SK-N-SH treated with all-trans-retinoic acid at 6 μM for 48 hours (cell line): ENCODE results near the gene SLC5A5.

ENCODE experiments used
- CREB5 ChIP-seq: fragments of 250-450 bp; sonication (Bioruptor Pico); IDR thresholded peaks from 2 replicates; pipeline ENCODE4 v1.5.1; 2020; ENCODE audit warnings: low read depth, mild to moderate bottlenecking, moderate library complexity
- GLIS3 ChIP-seq: fragments of 250-450 bp; sonication (Bioruptor Pico); IDR thresholded peaks from 2 replicates; pipeline ENCODE4 v1.5.0; 2020; ENCODE audit warnings: mild to moderate bottlenecking, moderate library complexity
- OSR1 ChIP-seq: fragments of 250-450 bp; sonication (Bioruptor Pico); IDR thresholded peaks from 2 replicates; pipeline ENCODE4 v1.8.0; 2022; ENCODE audit warnings: moderate library complexity, mild to moderate bottlenecking, inconsistent platforms
- RARB ChIP-seq: fragments of 250-450 bp; sonication (Bioruptor Pico); IDR thresholded peaks from 2 replicates; pipeline ENCODE4 v1.8.0; 2021; ENCODE audit warnings: mild to moderate bottlenecking, moderate library complexity
- TCF4 ChIP-seq: fragments of 250-450 bp; sonication (Bioruptor Pico); IDR thresholded peaks from 2 replicates; pipeline ENCODE4 v1.8.0; 2021; ENCODE audit warnings: mild to moderate bottlenecking, moderate library complexity, borderline replicate concordance
- ZC3H10 ChIP-seq: fragments of 250-450 bp; sonication (Bioruptor Pico); IDR thresholded peaks from 2 replicates; pipeline ENCODE4 v1.5.1; 2021; ENCODE audit warnings: mild to moderate bottlenecking, moderate library complexity
- TF ChIP-seq, protein P1 (sequence below): fragments of 250-450 bp; sonication (Bioruptor Pico); IDR thresholded peaks from 2 replicates; pipeline ENCODE4 v1.8.0; 2020; ENCODE audit warnings: mild to moderate bottlenecking, moderate library complexity, borderline replicate concordance
- TF ChIP-seq, protein P2 (sequence below): fragments of 250-450 bp; sonication (Bioruptor Pico); IDR thresholded peaks from 2 replicates; pipeline ENCODE4 v1.5.0; 2020; ENCODE audit warnings: mild to moderate bottlenecking, moderate library complexity

- TF ChIP-seq OSR1 (CRISPR knock-in tag) (no peak), RARB (CRISPR knock-in tag) (no peak), CREB5 (no peak), TCF4 (no peak), ZC3H10 (no peak), GLIS3 (no peak)
- TF ChIP-seq, protein P1, sequence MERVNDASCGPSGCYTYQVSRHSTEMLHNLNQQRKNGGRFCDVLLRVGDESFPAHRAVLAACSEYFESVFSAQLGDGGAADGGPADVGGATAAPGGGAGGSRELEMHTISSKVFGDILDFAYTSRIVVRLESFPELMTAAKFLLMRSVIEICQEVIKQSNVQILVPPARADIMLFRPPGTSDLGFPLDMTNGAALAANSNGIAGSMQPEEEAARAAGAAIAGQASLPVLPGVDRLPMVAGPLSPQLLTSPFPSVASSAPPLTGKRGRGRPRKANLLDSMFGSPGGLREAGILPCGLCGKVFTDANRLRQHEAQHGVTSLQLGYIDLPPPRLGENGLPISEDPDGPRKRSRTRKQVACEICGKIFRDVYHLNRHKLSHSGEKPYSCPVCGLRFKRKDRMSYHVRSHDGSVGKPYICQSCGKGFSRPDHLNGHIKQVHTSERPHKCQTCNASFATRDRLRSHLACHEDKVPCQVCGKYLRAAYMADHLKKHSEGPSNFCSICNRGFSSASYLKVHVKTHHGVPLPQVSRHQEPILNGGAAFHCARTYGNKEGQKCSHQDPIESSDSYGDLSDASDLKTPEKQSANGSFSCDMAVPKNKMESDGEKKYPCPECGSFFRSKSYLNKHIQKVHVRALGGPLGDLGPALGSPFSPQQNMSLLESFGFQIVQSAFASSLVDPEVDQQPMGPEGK (CRISPR knock-in tag): no peak
- TF ChIP-seq, protein P2, sequence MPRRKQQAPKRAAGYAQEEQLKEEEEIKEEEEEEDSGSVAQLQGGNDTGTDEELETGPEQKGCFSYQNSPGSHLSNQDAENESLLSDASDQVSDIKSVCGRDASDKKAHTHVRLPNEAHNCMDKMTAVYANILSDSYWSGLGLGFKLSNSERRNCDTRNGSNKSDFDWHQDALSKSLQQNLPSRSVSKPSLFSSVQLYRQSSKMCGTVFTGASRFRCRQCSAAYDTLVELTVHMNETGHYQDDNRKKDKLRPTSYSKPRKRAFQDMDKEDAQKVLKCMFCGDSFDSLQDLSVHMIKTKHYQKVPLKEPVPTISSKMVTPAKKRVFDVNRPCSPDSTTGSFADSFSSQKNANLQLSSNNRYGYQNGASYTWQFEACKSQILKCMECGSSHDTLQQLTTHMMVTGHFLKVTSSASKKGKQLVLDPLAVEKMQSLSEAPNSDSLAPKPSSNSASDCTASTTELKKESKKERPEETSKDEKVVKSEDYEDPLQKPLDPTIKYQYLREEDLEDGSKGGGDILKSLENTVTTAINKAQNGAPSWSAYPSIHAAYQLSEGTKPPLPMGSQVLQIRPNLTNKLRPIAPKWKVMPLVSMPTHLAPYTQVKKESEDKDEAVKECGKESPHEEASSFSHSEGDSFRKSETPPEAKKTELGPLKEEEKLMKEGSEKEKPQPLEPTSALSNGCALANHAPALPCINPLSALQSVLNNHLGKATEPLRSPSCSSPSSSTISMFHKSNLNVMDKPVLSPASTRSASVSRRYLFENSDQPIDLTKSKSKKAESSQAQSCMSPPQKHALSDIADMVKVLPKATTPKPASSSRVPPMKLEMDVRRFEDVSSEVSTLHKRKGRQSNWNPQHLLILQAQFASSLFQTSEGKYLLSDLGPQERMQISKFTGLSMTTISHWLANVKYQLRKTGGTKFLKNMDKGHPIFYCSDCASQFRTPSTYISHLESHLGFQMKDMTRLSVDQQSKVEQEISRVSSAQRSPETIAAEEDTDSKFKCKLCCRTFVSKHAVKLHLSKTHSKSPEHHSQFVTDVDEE: no peak
Observed at GRCh38 chr19:17869114-17869608, 2.6 kb upstream of the SLC5A5 start.
